ENCODE results near the gene MT3.

MT3 gene

GRCh38 chr16:56608876-56609462, 19.6 kb downstream of the MT3 start:
- DNase-seq (ENCODE audit: extremely low read depth, insufficient read length): no peak

GRCh38 chr16:56609463-56609921, 20.2 kb downstream of the MT3 start:
- Histone ChIP-seq H3K36me3 (ENCODE audit: control insufficient read depth, insufficient read depth, low read length) (no peaks in the 10 kb centered on the region), H3K4me3 (replicated peaks; ENCODE audit: low read depth, low read length) (peak overlapping the region; percentile 69), H3K27me3 (replicated peaks; ENCODE audit: control insufficient read depth, insufficient read depth, low read length) (no peaks in the 10 kb centered on the region)
- no peak for TF ChIP-seq CTCF (IDR thresholded peaks at IDR 0.05; ENCODE audit: insufficient read depth, low read length, poor library complexity, severe bottlenecking)
- DNase-seq (ENCODE audit: extremely low read depth, insufficient read length): peak; percentile 73

More at GRCh38 chr16:56608876-56609462, 19.6 kb downstream of the MT3 start:
- no peak for TF ChIP-seq CTCF (IDR thresholded peaks at IDR 0.05; ENCODE audit: insufficient read depth, low read length, poor library complexity, severe bottlenecking)
- no peaks in the 10 kb centered on the region for H3K36me3 ChIP-seq (ENCODE audit: control insufficient read depth, insufficient read depth, low read length)
- H3K27me3 ChIP-seq (replicated peaks; ENCODE audit: control insufficient read depth, insufficient read depth, low read length): no peaks in the 10 kb centered on the region
- H3K4me3 ChIP-seq (replicated peaks; ENCODE audit: low read depth, low read length): peak overlapping the region; percentile 69

- Histone ChIP-seq H3K27me3 (replicated peaks; ENCODE audit: control insufficient read depth, insufficient read depth, low read length) (no peaks in the 10 kb centered on the region), H3K4me3 (replicated peaks; ENCODE audit: low read depth, low read length) (no peak overlapping the region; the same call in 1 of the 2 replicates), H3K36me3 (ENCODE audit: control insufficient read depth, insufficient read depth, low read length) (no peaks in the 10 kb centered on the region)
- DNase-seq (ENCODE audit: extremely low read depth, insufficient read length): no peak
- no peak for TF ChIP-seq CTCF (IDR thresholded peaks at IDR 0.05; ENCODE audit: insufficient read depth, low read length, poor library complexity, severe bottlenecking)
Observed at GRCh38 chr16:56610017-56610608, 20.8 kb downstream of the MT3 start.

- no peak for DNase-seq (ENCODE audit: extremely low read depth, insufficient read length)
- no peak overlapping the region for H3K4me3 ChIP-seq (replicated peaks; ENCODE audit: low read depth, low read length)
- no peak for TF ChIP-seq CTCF (IDR thresholded peaks at IDR 0.05; ENCODE audit: insufficient read depth, low read length, poor library complexity, severe bottlenecking)
- no peaks in the 10 kb centered on the region for H3K36me3 ChIP-seq (ENCODE audit: control insufficient read depth, insufficient read depth, low read length)
- no peaks in the 10 kb centered on the region for H3K27me3 ChIP-seq (replicated peaks; ENCODE audit: control insufficient read depth, insufficient read depth, low read length)
Observed at GRCh38 chr16:56610609-56611111, 21.3 kb downstream of the MT3 start.

- TF ChIP-seq CTCF (IDR thresholded peaks at IDR 0.05; ENCODE audit: insufficient read depth, low read length, poor library complexity, severe bottlenecking): no peak
- H3K27me3 ChIP-seq (replicated peaks; ENCODE audit: control insufficient read depth, insufficient read depth, low read length): no peaks in the 10 kb centered on the region
- H3K4me3 ChIP-seq (replicated peaks; ENCODE audit: low read depth, low read length): no peak overlapping the region
- DNase-seq (ENCODE audit: extremely low read depth, insufficient read length): no peak
- H3K36me3 ChIP-seq (ENCODE audit: control insufficient read depth, insufficient read depth, low read length): no peaks in the 10 kb centered on the region
Observed at GRCh38 chr16:56611281-56611833, 22.0 kb downstream of the MT3 start.

Data from GM06990 (cell line).